Liver (tissue), 9 donors: Measurements from ENCODE around the gene ZNF48. TPM values are rescaled to one million over a fixed set of nuclear protein-coding genes. Genes with fewer than 3 reads are reported as not detected.

Source experiments
- DNase-seq: peaks from one replicate; pipeline ENCODE4 v3.0.0-alpha.2; 2017; ENCODE audit warnings: low spot score
- H3K27ac ChIP-seq, 2 donors: one replicate each; pipeline ENCODE4 v1.7.0; 2013; ENCODE audit warnings: inconsistent platforms in 2 of 2, low read length in 2 of 2, control low read depth in 1 of 2, low read depth in 1 of 2, mild to moderate bottlenecking in 1 of 2
- H3K27me3 ChIP-seq, 4 donors: one replicate each; pipeline versions ENCODE4 v1.6.1 to v1.7.0; 2013; ENCODE audit warnings: low read length in 3 of 4, inconsistent platforms in 1 of 4, mild to moderate bottlenecking in 1 of 4, moderate library complexity in 1 of 4; ENCODE audit not compliant: control insufficient read depth in 4 of 4, insufficient read depth in 4 of 4
- H3K36me3 ChIP-seq, 4 donors: one replicate each; pipeline versions ENCODE4 v1.6.1 to v1.7.0; 2013; ENCODE audit warnings: low read length in 3 of 4, mild to moderate bottlenecking in 3 of 4, low read depth in 1 of 4, moderate library complexity in 1 of 4; ENCODE audit not compliant: control insufficient read depth in 4 of 4, insufficient read depth in 3 of 4
- H3K4me1 ChIP-seq, 4 donors: one replicate each; pipeline versions ENCODE4 v1.6.1 to v1.7.0; 2013; ENCODE audit warnings: low read length in 3 of 4, mild to moderate bottlenecking in 3 of 4, moderate library complexity in 1 of 4; ENCODE audit not compliant: control insufficient read depth in 4 of 4, insufficient read depth in 4 of 4
- H3K4me3 ChIP-seq, 3 donors: one replicate each; pipeline versions ENCODE4 v1.6.1 to v1.7.0; 2013; ENCODE audit warnings: low read length in 3 of 3, control low read depth in 1 of 3, low read depth in 1 of 3, mild to moderate bottlenecking in 1 of 3
- H3K9ac ChIP-seq, 2 donors: one replicate each; pipeline ENCODE4 v1.7.0; 2013; ENCODE audit warnings: low read length in 2 of 2, mild to moderate bottlenecking in 2 of 2, moderate library complexity in 2 of 2, control low read depth in 1 of 2, low read depth in 1 of 2
- H3K9me3 ChIP-seq, 4 donors: one replicate each; pipeline versions ENCODE4 v1.6.1 to v1.7.0; 2013; ENCODE audit warnings: low read length in 3 of 4; ENCODE audit not compliant: control insufficient read depth in 4 of 4
- ATF3 ChIP-seq: IDR thresholded peaks from 2 replicates; pipeline ENCODE4 v1.6.1; 2016; ENCODE audit warnings: antibody characterized with exemption
- CTCF ChIP-seq: fragments of 150-350 bp; IDR thresholded peaks from 2 replicates; pipeline ENCODE4 v1.5.1; 2017; ENCODE audit warnings: improper control_type of control experiment, low read depth, low read length; ENCODE audit not compliant: missing input control
- EGR1 ChIP-seq, 2 donors: IDR thresholded peaks; 2 replicates each; pipeline ENCODE4 v1.6.1; 2016 to 2018; ENCODE audit warnings: antibody characterized with exemption in 2 of 2, low read depth in 2 of 2
- FOXA1 ChIP-seq: IDR thresholded peaks from 2 replicates; pipeline ENCODE4 v1.6.1; 2016; ENCODE audit warnings: antibody characterized with exemption
- FOXA2 ChIP-seq: IDR thresholded peaks from 2 replicates; pipeline ENCODE4 v1.6.1; 2016; ENCODE audit warnings: antibody characterized with exemption
- GABPA ChIP-seq, 2 donors: IDR thresholded peaks in 1 of 2; conservative IDR thresholded peaks in 1 of 2; 2 replicates each; pipeline ENCODE4 v1.6.1; 2016; ENCODE audit warnings: antibody characterized with exemption in 2 of 2, mild to moderate bottlenecking in 1 of 2, moderate library complexity in 1 of 2
- HNF4A ChIP-seq, 2 donors: conservative IDR thresholded peaks; 2 replicates each; pipeline ENCODE4 v1.6.1; 2016; ENCODE audit warnings: antibody characterized with exemption in 2 of 2, mild to moderate bottlenecking in 2 of 2
- HNF4G ChIP-seq: IDR thresholded peaks from 2 replicates; pipeline ENCODE4 v1.6.1; 2016; ENCODE audit warnings: antibody characterized with exemption
- JUND ChIP-seq, 2 donors: IDR thresholded peaks; 2 replicates each; pipeline ENCODE4 v1.6.1; 2016; ENCODE audit warnings: antibody characterized with exemption in 2 of 2
- MAX ChIP-seq: IDR thresholded peaks from 2 replicates; pipeline ENCODE4 v1.6.1; 2016; ENCODE audit warnings: antibody characterized with exemption
- NR2F2 ChIP-seq: IDR thresholded peaks from 2 replicates; pipeline ENCODE4 v1.6.1; 2016; ENCODE audit warnings: antibody characterized with exemption
- RAD21 ChIP-seq, 2 donors: IDR thresholded peaks; 2 replicates each; pipeline ENCODE4 v1.6.1; 2016; ENCODE audit warnings: antibody characterized with exemption in 2 of 2, mild to moderate bottlenecking in 2 of 2
- REST ChIP-seq: IDR thresholded peaks from 2 replicates; pipeline ENCODE4 v1.6.1; 2016; ENCODE audit warnings: antibody characterized with exemption, mild to moderate bottlenecking
- RXRA ChIP-seq, 2 donors: IDR thresholded peaks; 2 replicates each; pipeline ENCODE4 v1.6.1; 2017 to 2018; ENCODE audit warnings: antibody characterized with exemption in 2 of 2, mild to moderate bottlenecking in 1 of 2
- SP1 ChIP-seq: IDR thresholded peaks from 2 replicates; pipeline ENCODE4 v1.6.1; 2018; ENCODE audit warnings: antibody characterized with exemption, mild to moderate bottlenecking
- TAF1 ChIP-seq: conservative IDR thresholded peaks from 2 replicates; pipeline ENCODE4 v1.6.1; 2016; ENCODE audit warnings: antibody characterized with exemption, mild to moderate bottlenecking
- YY1 ChIP-seq: IDR thresholded peaks from 2 replicates; pipeline ENCODE4 v1.6.1; 2016; ENCODE audit warnings: antibody characterized with exemption, mild to moderate bottlenecking
- ZBTB33 ChIP-seq: IDR thresholded peaks from 2 replicates; pipeline ENCODE4 v1.6.1; 2016; ENCODE audit warnings: antibody characterized with exemption
- WGBS: extraction: QIAGEN DNeasy Blood & Tissue Kit; methylation state at CpG from one replicate; pipeline ENCODE4 v1.1.7; 2013; 5-methylcytosine and 5-hydroxymethylcytosine counted together
- polyA plus RNA-seq, 2 donors: library from polyadenylated mRNA; stranded (reverse) in 1 of 2; unstranded in 1 of 2; fragments of 200-250 nt in 1 of 2; fragments of >200 nt in 1 of 2; fragmentation: Nextera tagmentation in 1 of 2; extraction: Ambion mirVana in 1 of 2; gene quantifications; one replicate each; pipeline versions ENCODE4 v1.2.1 to v1.2.3, GENCODE V29; 2013 to 2015
- total RNA-seq, 2 donors: library from RNA; depleted of rRNA; stranded (reverse); fragments of >200 nt; gene quantifications; one replicate each; pipeline ENCODE4 v1.2.3, GENCODE V29; 2014
- donor health status: healthy.
- donor health status: healthy.
- donor health status: healthy.
- donor health status: healthy.
- donor health status: healthy.

The ZNF48 gene
- total and polyA plus RNA-seq, 4 donors = 2.3 to 4.7 (median 3.1) TPM

GRCh38 chr16:30406795-30407101 is 11.5 kb downstream of the ZNF48 start:
- Histone ChIP-seq H3K27me3 (no peaks in the 10 kb centered on the region), H3K36me3 (no peaks in the 10 kb centered on the region), H3K9ac (peak overlapping the region in 1 of 2 donors; percentile 89), H3K9me3 (no peaks in the 10 kb centered on the region), H3K27ac (peak overlapping the region; percentile 78 to 87), H3K4me1 (peaks cover 10 to 37% (median 30%) of the 10 kb centered on the region in 4 donors), H3K4me3 (peak overlapping the region; percentile 30 to 74 (median 51))
- 23% methylated on average over 14 of the region's 14 CpGs for WGBS
- no peak for TF ChIP-seq REST
- TF ChIP-seq GABPA (IDR thresholded peaks at IDR 0.05 in 1 of 2, conservative IDR thresholded peaks at IDR 0.05 in 1 of 2) = no peak
- no peak for TF ChIP-seq JUND (IDR thresholded peaks at IDR 0.05)
- TF ChIP-seq YY1 = no peak
- TF ChIP-seq MAX = no peak
- TF ChIP-seq RAD21 (IDR thresholded peaks at IDR 0.05) = no peak
- TF ChIP-seq FOXA1 = no peak
- no peak for TF ChIP-seq TAF1
- TF ChIP-seq FOXA2 = no peak
- no peak for TF ChIP-seq EGR1 (IDR thresholded peaks at IDR 0.05; ENCODE audit: low read depth in 2 of 2)
- TF ChIP-seq CTCF = no peak
- no peak for TF ChIP-seq NR2F2
- TF ChIP-seq RXRA (IDR thresholded peaks at IDR 0.05) = no peak
- no peak for TF ChIP-seq HNF4G
- no peak for TF ChIP-seq SP1
- TF ChIP-seq HNF4A (conservative IDR thresholded peaks at IDR 0.05) = no peak
- no peak for TF ChIP-seq ATF3
- TF ChIP-seq ZBTB33 = no peak
- no peak for DNase-seq
